Measurements from ENCODE around the gene SORD. TPM values are rescaled to one million over a fixed set of nuclear protein-coding genes. Genes with fewer than 3 reads are reported as not detected.
"Not testable (repeated sequence)": the region's sequence is repeated elsewhere in the genome, so short reads cannot be mapped to it uniquely, and the experiment has no call there.

Gene SORD
- total RNA-seq, 2 donors from 2014 or later = 6.7 to 9.3 TPM

GRCh38 chr15:45020901-45021259 is 2.1 kb upstream of the SORD start:
- DNase-seq (ENCODE audit: low spot score); intact Hi-C loops (cut with DNase I): not testable (repeated sequence)

GRCh38 chr15:45021348-45021747 is 1.6 kb upstream of the SORD start:
- intact Hi-C loops (cut with DNase I) = no loop called here

GRCh38 chr15:45023659-45024225 is 747 bp downstream of the SORD start:
- DNase-seq (ENCODE audit: low spot score) = no peak
- intact Hi-C loops (cut with DNase I) = no loop called here

More at GRCh38 chr15:45021348-45021747, 1.6 kb upstream of the SORD start:
- DNase-seq (ENCODE audit: low spot score) = no peak

- DNase-seq (ENCODE audit: low spot score); intact Hi-C loops (cut with DNase I): not testable (repeated sequence)
These were observed 1.7 kb downstream of the SORD start for GRCh38 chr15:45024649-45025048.

GRCh38 chr15:45025627-45026026 is 2.6 kb downstream of the SORD start:
- intact Hi-C loops (cut with DNase I); DNase-seq (ENCODE audit: low spot score): not testable (repeated sequence)

GRCh38 chr15:45026651-45027190 is 3.7 kb downstream of the SORD start:
- intact Hi-C loops (cut with DNase I) = no loop called here
- peak; percentile 58 for DNase-seq (ENCODE audit: low spot score)

- intact Hi-C loops (cut with DNase I) = no loop called here
- DNase-seq (ENCODE audit: low spot score) = no peak
These were observed 4.2 kb downstream of the SORD start for GRCh38 chr15:45027220-45027619.

- intact Hi-C loops (cut with DNase I) = no loop called here
These were observed 7.7 kb downstream of the SORD start for GRCh38 chr15:45030743-45031142.

GRCh38 chr15:45031522-45032028 is 8.6 kb downstream of the SORD start:
- intact Hi-C loops (cut with DNase I) = not testable (repeated sequence)

More at GRCh38 chr15:45030743-45031142, 7.7 kb downstream of the SORD start:
- DNase-seq (ENCODE audit: low spot score) = no peak

GRCh38 chr15:45032501-45032900 is 9.5 kb downstream of the SORD start:
- DNase-seq (ENCODE audit: low spot score); intact Hi-C loops (cut with DNase I): not testable (repeated sequence)

More at GRCh38 chr15:45031522-45032028, 8.6 kb downstream of the SORD start:
- not testable (repeated sequence) for DNase-seq (ENCODE audit: low spot score)

GRCh38 chr15:45034087-45034486 is 11.1 kb downstream of the SORD start:
- DNase-seq (ENCODE audit: low spot score); intact Hi-C loops (cut with DNase I): not testable (repeated sequence)

- intact Hi-C loops (cut with DNase I) = loop anchor here in 1 of 2 donors (5.0 kb wide), 1 partner anchor 67 kb away; no protein-coding TSS in a partner anchor
These were observed 11.8 kb downstream of the SORD start for GRCh38 chr15:45034600-45035375.

GRCh38 chr15:45036812-45037781 is 14.1 kb downstream of the SORD start:
- intact Hi-C loops (cut with DNase I) = loop anchor here in 1 of 2 donors (5.0 kb wide), 1 partner anchor 70 kb away; no protein-coding TSS in a partner anchor
- peak; percentile 90 for DNase-seq (ENCODE audit: low spot score)

More at GRCh38 chr15:45034600-45035375, 11.8 kb downstream of the SORD start:
- DNase-seq (ENCODE audit: low spot score) = not testable (repeated sequence)

- DNase-seq (ENCODE audit: low spot score) = no peak
- intact Hi-C loops (cut with DNase I) = loop anchor here in 1 of 2 donors (5.0 kb wide), 1 partner anchor 71 kb away; no protein-coding TSS in a partner anchor
These were observed 14.9 kb downstream of the SORD start for GRCh38 chr15:45037936-45038335.

GRCh38 chr15:45040396-45040795 is 17.4 kb downstream of the SORD start:
- intact Hi-C loops (cut with DNase I); DNase-seq (ENCODE audit: low spot score): not testable (repeated sequence)

GRCh38 chr15:45041538-45041937 is 18.5 kb downstream of the SORD start:
- intact Hi-C loops (cut with DNase I) = not testable (repeated sequence)

GRCh38 chr15:45042859-45043258 is 19.9 kb downstream of the SORD start:
- DNase-seq (ENCODE audit: low spot score); intact Hi-C loops (cut with DNase I): not testable (repeated sequence)

More at GRCh38 chr15:45041538-45041937, 18.5 kb downstream of the SORD start:
- not testable (repeated sequence) for DNase-seq (ENCODE audit: low spot score)

GRCh38 chr15:45044270-45044669 is 21.3 kb downstream of the SORD start:
- intact Hi-C loops (cut with DNase I); DNase-seq (ENCODE audit: low spot score): not testable (repeated sequence)

GRCh38 chr15:45048449-45048793 is 25.4 kb downstream of the SORD start:
- DNase-seq (ENCODE audit: low spot score); intact Hi-C loops (cut with DNase I): not testable (repeated sequence)

Measured in posterior vena cava (tissue), 2 donors.